H1 (cell line): ENCODE results near the gene P2RX6.

Source experiments
- CHD2 ChIP-seq: IDR thresholded peaks from 2 replicates; pipeline ENCODE4 v1.6.1; 2012; ENCODE audit warnings: low read length, improper control_type of control experiment
- CTBP2 ChIP-seq: IDR thresholded peaks from 2 replicates; pipeline ENCODE4 v1.7.0; 2011; ENCODE audit warnings: borderline replicate concordance, mild to moderate bottlenecking, moderate library complexity, mixed read lengths, low read length; ENCODE audit not compliant: insufficient read depth, insufficient read length
- CTCF ChIP-seq, 3 experiments: IDR thresholded peaks; 1 replicate in 2 of 3; 2 replicates in 1 of 3; pipeline versions ENCODE4 v1.5.1 to v1.6.1; 2011; ENCODE audit warnings: low read length in 3 of 3, mild to moderate bottlenecking in 3 of 3, inconsistent platforms in 2 of 3, low read depth in 1 of 3, moderate library complexity in 1 of 3; ENCODE audit not compliant: insufficient read depth in 1 of 3; ENCODE audit errors: control extremely low read depth in 1 of 3
- EZH2 ChIP-seq: fragments of 200-600 bp; sonication (generic); IDR thresholded peaks from 2 replicates; pipeline ENCODE4 v1.7.1; 2012; ENCODE audit warnings: low read depth, mild to moderate bottlenecking, moderate library complexity, low read length, inconsistent platforms; ENCODE audit not compliant: severe bottlenecking
- JUN ChIP-seq: IDR thresholded peaks from 2 replicates; pipeline ENCODE4 v1.6.1; 2011; ENCODE audit warnings: low read depth, mild to moderate bottlenecking, improper control_type of control experiment, low read length
- KDM1A ChIP-seq: fragments of 200-600, 300-600 bp; sonication (generic); IDR thresholded peaks from 2 replicates; pipeline ENCODE4 v1.7.1; 2016; ENCODE audit warnings: mild to moderate bottlenecking, low read length, borderline replicate concordance
- POLR2A ChIP-seq, 2 experiments: IDR thresholded peaks; 1 replicate in 1 of 2; 2 replicates in 1 of 2; pipeline ENCODE4 v1.6.1; 2011; ENCODE audit warnings: low read depth in 2 of 2, low read length in 2 of 2, mild to moderate bottlenecking in 2 of 2; ENCODE audit errors: control extremely low read depth in 1 of 2
- RNF2 ChIP-seq: fragments of 200-900, 300-1000 bp; sonication (generic); IDR thresholded peaks from 2 replicates; pipeline ENCODE4 v1.7.1; 2016; ENCODE audit warnings: borderline replicate concordance, low read depth, mild to moderate bottlenecking, antibody characterized with exemption, low read length; ENCODE audit not compliant: poor library complexity, severe bottlenecking; ENCODE audit errors: missing control alignments
- SAP30 ChIP-seq: fragments of 300-600 bp; sonication (generic); IDR thresholded peaks from 2 replicates; pipeline ENCODE4 v1.7.1; 2012; ENCODE audit warnings: low read length, moderate library complexity, mild to moderate bottlenecking, inconsistent platforms; ENCODE audit not compliant: insufficient read depth, insufficient replicate concordance
- SIX5 ChIP-seq: IDR thresholded peaks from 2 replicates; pipeline ENCODE4 v1.6.1; 2011; ENCODE audit warnings: mild to moderate bottlenecking, low read depth, low read length
- TCF12 ChIP-seq: IDR thresholded peaks from 2 replicates; pipeline ENCODE4 v1.6.1; 2011; ENCODE audit warnings: low read depth, mild to moderate bottlenecking, low read length
- YY1 ChIP-seq: IDR thresholded peaks from 2 replicates; pipeline ENCODE4 v1.6.1; 2011; ENCODE audit warnings: low read depth, mild to moderate bottlenecking, low read length

GRCh38 chr22:20988573-20989322 lies 26.2 kb upstream of the P2RX6 start:
- TF ChIP-seq CTCF (IDR thresholded peaks at IDR 0.05; ENCODE audit: control extremely low read depth in 1 of 3, insufficient read depth in 1 of 3, low read depth in 1 of 3, low read length in 3 of 3) (peak in 2 of 3 experiments; percentile 2 to 7; a peak in 1 of 4 replicates), SIX5 (no peak), TCF12 (no peak), KDM1A (no peak), EZH2 (no peak), CTBP2 (no peak), SAP30 (no peak), JUN (no peak), YY1 (no peak), CHD2 (no peak), RNF2 (no peak), POLR2A (IDR thresholded peaks at IDR 0.05; ENCODE audit: control extremely low read depth in 1 of 2, low read depth in 2 of 2, low read length in 2 of 2) (no peak)
